GM13976 (cell line): ENCODE data around the gene ABCD1.

Source experiments
- DNase-seq: peaks from one replicate; pipeline ENCODE4 v3.0.0; 2012; ENCODE audit warnings: low spot score
- in situ Hi-C: fragments of 300-500 bp; cut with MboI; formaldehyde crosslinking; loops from one replicate; pipeline ENCODE4 v1.12.0; 2022; ENCODE audit warnings: low sequenced_read_pairs, mixed read lengths, inconsistent platforms; ENCODE audit not compliant: unreplicated experiment
- TF ChIP-seq, protein P1 (sequence below): IDR thresholded peaks from 2 replicates; pipeline ENCODE4 v1.5.1; 2012; ENCODE audit warnings: borderline replicate concordance, mild to moderate bottlenecking; ENCODE audit not compliant: insufficient read depth; ENCODE audit errors: extremely low read depth, missing control alignments, control extremely low read depth

Gene ABCD1

DNA sequence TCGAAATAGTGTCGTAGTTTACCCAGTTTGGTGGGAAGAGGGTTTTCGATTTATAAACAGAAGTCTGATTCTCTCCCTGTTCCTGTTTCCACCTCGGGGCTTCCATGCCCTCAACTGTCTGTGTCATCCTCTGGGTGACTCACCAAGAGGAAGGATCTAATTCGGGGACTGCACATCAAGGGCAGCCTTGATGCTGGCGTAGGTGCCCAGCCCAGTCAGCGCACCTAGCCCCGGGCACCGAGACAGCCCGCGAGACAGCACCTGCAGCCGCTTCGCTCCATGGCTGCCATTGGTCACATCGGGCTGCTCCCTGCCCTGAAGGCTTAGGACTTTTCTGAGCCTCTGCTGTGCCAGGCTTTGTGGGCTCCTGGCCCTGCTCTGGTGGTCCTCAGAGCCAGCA lies 7.7 kb downstream of the ABCD1 start:
- TF ChIP-seq, protein P1, sequence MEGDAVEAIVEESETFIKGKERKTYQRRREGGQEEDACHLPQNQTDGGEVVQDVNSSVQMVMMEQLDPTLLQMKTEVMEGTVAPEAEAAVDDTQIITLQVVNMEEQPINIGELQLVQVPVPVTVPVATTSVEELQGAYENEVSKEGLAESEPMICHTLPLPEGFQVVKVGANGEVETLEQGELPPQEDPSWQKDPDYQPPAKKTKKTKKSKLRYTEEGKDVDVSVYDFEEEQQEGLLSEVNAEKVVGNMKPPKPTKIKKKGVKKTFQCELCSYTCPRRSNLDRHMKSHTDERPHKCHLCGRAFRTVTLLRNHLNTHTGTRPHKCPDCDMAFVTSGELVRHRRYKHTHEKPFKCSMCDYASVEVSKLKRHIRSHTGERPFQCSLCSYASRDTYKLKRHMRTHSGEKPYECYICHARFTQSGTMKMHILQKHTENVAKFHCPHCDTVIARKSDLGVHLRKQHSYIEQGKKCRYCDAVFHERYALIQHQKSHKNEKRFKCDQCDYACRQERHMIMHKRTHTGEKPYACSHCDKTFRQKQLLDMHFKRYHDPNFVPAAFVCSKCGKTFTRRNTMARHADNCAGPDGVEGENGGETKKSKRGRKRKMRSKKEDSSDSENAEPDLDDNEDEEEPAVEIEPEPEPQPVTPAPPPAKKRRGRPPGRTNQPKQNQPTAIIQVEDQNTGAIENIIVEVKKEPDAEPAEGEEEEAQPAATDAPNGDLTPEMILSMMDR, result no peak
- DNase-seq, result no peak
- in situ Hi-C loops, result no loop called here

GRCh38 chrX:153733651-153734240 lies 9.1 kb downstream of the ABCD1 start:
- in situ Hi-C loops, result no loop called here
- DNase-seq, result no peak
- TF ChIP-seq, protein P1, result no peak

DNA sequence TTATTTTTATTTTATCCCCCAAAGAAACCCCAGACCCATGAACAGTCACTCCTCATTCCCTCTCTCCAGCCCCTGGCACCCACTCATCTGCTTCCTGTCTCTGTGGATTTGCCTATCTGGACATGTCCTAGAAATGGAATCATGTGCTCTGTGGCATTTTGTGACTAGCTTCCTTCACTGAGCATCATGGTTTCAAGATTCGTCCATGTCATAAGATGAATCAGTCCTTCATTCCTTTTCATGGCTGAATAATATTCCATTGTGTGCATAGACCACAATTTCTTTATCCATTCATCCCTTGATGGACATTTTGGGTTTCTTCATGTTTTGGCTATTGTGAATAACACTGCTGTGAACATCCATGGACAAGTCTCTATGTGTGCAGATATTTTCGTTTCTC lies 10.2 kb downstream of the ABCD1 start:
- TF ChIP-seq, protein P1, result no peak
- no peak for DNase-seq
- in situ Hi-C loops, result no loop called here

GRCh38 chrX:153735274-153735673 lies 10.6 kb downstream of the ABCD1 start:
- DNase-seq, result no peak
- TF ChIP-seq, protein P1, result no peak
- in situ Hi-C loops, result no loop called here

DNA sequence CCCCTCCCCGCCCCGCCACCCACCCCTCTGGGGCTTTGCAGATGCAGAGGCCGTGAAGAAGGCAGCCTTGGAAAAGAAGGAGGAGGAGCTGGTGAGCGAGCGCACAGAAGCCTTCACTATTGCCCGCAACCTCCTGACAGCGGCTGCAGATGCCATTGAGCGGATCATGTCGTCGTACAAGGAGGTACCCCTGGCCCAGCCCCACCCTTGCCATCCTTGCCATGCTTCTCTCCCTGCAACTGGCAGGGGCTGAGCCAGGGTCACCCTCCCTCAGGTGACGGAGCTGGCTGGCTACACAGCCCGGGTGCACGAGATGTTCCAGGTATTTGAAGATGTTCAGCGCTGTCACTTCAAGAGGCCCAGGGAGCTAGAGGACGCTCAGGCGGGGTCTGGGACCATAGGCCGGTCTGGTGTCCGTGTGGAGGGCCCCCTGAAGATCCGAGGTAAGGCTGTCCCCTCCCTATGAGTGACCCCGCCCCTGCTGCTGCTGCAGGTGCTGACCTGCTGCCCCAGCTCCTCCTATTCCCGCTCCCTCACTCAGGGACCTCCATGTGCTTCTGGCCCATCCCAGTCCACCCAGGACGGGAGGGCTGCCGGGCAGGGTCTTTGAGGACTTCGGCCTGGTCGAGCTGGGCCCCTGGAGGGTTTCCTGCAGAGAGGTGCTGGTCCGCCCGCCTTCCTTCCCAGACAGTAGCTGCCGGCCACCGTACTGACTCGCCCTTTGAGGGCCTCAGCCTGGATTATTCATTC lies 11.6 kb downstream of the ABCD1 start:
- in situ Hi-C loops, result no loop called here
- no peak for DNase-seq
- TF ChIP-seq, protein P1, result no peak

DNA sequence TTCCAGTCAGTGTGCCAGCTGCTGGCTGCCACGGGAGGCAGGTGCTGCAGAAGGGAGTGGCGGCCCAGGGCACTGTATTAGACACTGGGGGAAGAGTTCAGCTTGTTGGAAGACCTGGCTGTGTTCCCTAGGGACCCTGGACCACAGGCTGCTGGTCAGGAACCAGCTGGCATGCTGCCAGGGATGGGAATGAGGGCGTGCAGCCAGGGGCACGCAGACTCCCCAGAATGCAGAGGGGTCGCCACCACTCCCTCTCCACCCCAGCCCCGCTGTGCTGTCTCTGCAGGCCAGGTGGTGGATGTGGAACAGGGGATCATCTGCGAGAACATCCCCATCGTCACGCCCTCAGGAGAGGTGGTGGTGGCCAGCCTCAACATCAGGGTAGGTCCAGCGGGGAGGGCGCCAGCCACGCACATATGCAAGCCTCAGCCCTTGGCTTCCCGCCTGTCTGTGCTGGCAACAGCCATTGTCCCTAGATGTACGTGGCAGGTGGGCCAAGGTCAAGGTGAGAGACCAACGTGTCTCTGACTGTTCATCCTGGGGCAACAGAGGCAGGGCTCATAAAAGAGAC lies 12.3 kb downstream of the ABCD1 start:
- DNase-seq, result no peak
- TF ChIP-seq, protein P1, result no peak
- in situ Hi-C loops, result no loop called here
